A549 (cell line): ENCODE data around the gene EPB41L4B. TPM values are rescaled to one million over a fixed set of nuclear protein-coding genes. Genes with fewer than 3 reads are reported as not detected.

ENCODE experiments used
- ATAC-seq, 2 experiments: fragments of 200-7000 bp in 1 of 2; fragments of >200 bp in 1 of 2; cut with Nextera tagmentation in 1 of 2; cut with Tn5 transposase in 1 of 2; 3 replicates each; pipeline versions ENCODE4 v1.8.0 to v1.9.1; 2018 to 2020; ENCODE audit warnings: mild to moderate bottlenecking in 1 of 2, moderate library complexity in 1 of 2
- CTCF ChIA-PET: fragments of 300-600 bp; sonication (Branson Sonifier 250); formaldehyde crosslinking; extraction: SDS; loops from one replicate; lab custom pipeline; 2021; ENCODE audit warnings: antibody characterized with exemption, inconsistent platforms; lab: Yijun Ruan, JAX
- POLR2A ChIA-PET: fragments of 350-600 bp; formaldehyde crosslinking; extraction: SDS; loops from one replicate; lab custom pipeline; 2021; ENCODE audit warnings: antibody characterized with exemption, inconsistent platforms; lab: Yijun Ruan, JAX
- DNase-seq, 2 experiments: peaks; one replicate each; pipeline versions ENCODE4 v3.0.0 to v3.0.0-alpha.2; 2011 to 2016; ENCODE audit warnings: low read depth in 1 of 2, low spot score in 1 of 2
- FAIRE-seq: peaks from 2 replicates; lab custom pipeline; 2011; peaks lifted over from hg19 to GRCh38; lab: Jason Lieb, UNC
- H3K27ac ChIP-seq, 2 experiments: fragments of >200 bp; sonication (Bioruptor Twin); formaldehyde crosslinking; 3 replicates each; pipeline ENCODE4 v1.5.1; 2016 to 2017
- H3K4me1 ChIP-seq: fragments of >200 bp; sonication (Bioruptor Twin); formaldehyde crosslinking; 3 replicates; pipeline ENCODE4 v1.6.1; 2016
- H3K4me2 ChIP-seq: fragments of >200 bp; sonication (Bioruptor Twin); formaldehyde crosslinking; 3 replicates; pipeline ENCODE4 v1.6.1; 2016
- H3K4me3 ChIP-seq: fragments of >200 bp; sonication (Bioruptor Twin); formaldehyde crosslinking; 3 replicates; pipeline ENCODE4 v1.5.1; 2016
- H3K9me3 ChIP-seq: fragments of >200 bp; sonication (Bioruptor Twin); formaldehyde crosslinking; 3 replicates; pipeline ENCODE4 v1.6.1; 2016
- CBX2 ChIP-seq: fragments of 200-600 bp; sonication (generic); IDR thresholded peaks from 2 replicates; pipeline ENCODE4 v1.6.1; 2016; ENCODE audit warnings: low read depth, mild to moderate bottlenecking, borderline replicate concordance
- CBX8 ChIP-seq: fragments of 200-600 bp; sonication (generic); IDR thresholded peaks from 2 replicates; pipeline ENCODE4 v1.6.1; 2016
- CEBPB ChIP-seq, 2 experiments: fragments of >200 bp in 1 of 2; sonication (Bioruptor Twin) in 1 of 2; formaldehyde crosslinking in 1 of 2; IDR thresholded peaks; 2 replicates each; pipeline ENCODE4 v1.6.1; 2012 to 2016
- CHD4 ChIP-seq: fragments of 200-600 bp; sonication (generic); IDR thresholded peaks from 2 replicates; pipeline ENCODE4 v1.6.1; 2016; ENCODE audit warnings: antibody characterized with exemption, mild to moderate bottlenecking, borderline replicate concordance
- EHMT2 ChIP-seq: fragments of 200-600 bp; sonication (generic); IDR thresholded peaks from 2 replicates; pipeline ENCODE4 v1.6.1; 2016; ENCODE audit warnings: antibody characterized with exemption, low read depth, mild to moderate bottlenecking, moderate library complexity
- EP300 ChIP-seq, 2 experiments: fragments of >200 bp; sonication (Bioruptor Twin); formaldehyde crosslinking; IDR thresholded peaks; 2 replicates in 1 of 2; 3 replicates in 1 of 2; pipeline ENCODE4 v1.6.1; 2016 to 2017
- FOSL2 ChIP-seq, 2 experiments: fragments of 450-650 bp in 1 of 2; fragments of >200 bp in 1 of 2; sonication (Bioruptor Twin) in 1 of 2; formaldehyde crosslinking; IDR thresholded peaks; 2 replicates each; pipeline versions ENCODE4 v1.5.0 to v1.6.1; 2016 to 2020; ENCODE audit warnings: mild to moderate bottlenecking in 1 of 2, moderate library complexity in 1 of 2
- GATA3 ChIP-seq: IDR thresholded peaks from 2 replicates; pipeline ENCODE4 v1.6.1; 2012; ENCODE audit warnings: borderline replicate concordance
- HOXB13 ChIP-seq: fragments of 250-450 bp; sonication (Bioruptor Pico); IDR thresholded peaks from 2 replicates; pipeline ENCODE4 v1.5.0; 2020; ENCODE audit warnings: low read depth, mild to moderate bottlenecking, moderate library complexity
- HOXB5 ChIP-seq: fragments of 250-450 bp; sonication (Bioruptor Pico); IDR thresholded peaks from 2 replicates; pipeline ENCODE4 v1.5.0; 2020; ENCODE audit warnings: mild to moderate bottlenecking, moderate library complexity
- JUN ChIP-seq, 2 experiments: fragments of >200 bp; sonication (Bioruptor Twin); formaldehyde crosslinking; IDR thresholded peaks; 2 replicates in 1 of 2; 3 replicates in 1 of 2; pipeline ENCODE4 v1.6.1; 2016 to 2017
- JUNB ChIP-seq: fragments of >200 bp; sonication (Bioruptor Twin); formaldehyde crosslinking; IDR thresholded peaks from 2 replicates; pipeline ENCODE4 v1.6.1; 2016
- KDM1A ChIP-seq: fragments of 200-600 bp; sonication (generic); IDR thresholded peaks from 2 replicates; pipeline ENCODE4 v1.6.1; 2016; ENCODE audit warnings: low read depth, mild to moderate bottlenecking
- MAFK ChIP-seq: fragments of 450-650 bp; IDR thresholded peaks from 2 replicates; pipeline ENCODE4 v1.6.1; 2014; ENCODE audit not compliant: partially characterized antibody
- MYC ChIP-seq: IDR thresholded peaks from 2 replicates; pipeline ENCODE4 v1.6.1; 2012; ENCODE audit warnings: mild to moderate bottlenecking, inconsistent platforms, low read length, improper control_type of control experiment, borderline replicate concordance
- NFE2L2 ChIP-seq: fragments of 150-350 bp; conservative IDR thresholded peaks from 2 replicates; pipeline ENCODE4 v1.6.1; 2014; ENCODE audit warnings: low read length
- NPAS2 ChIP-seq: fragments of 250-450 bp; sonication (Bioruptor Pico); IDR thresholded peaks from 2 replicates; pipeline ENCODE4 v1.8.0; 2022; ENCODE audit warnings: mild to moderate bottlenecking, moderate library complexity, borderline replicate concordance
- RAD21 ChIP-seq, 2 experiments: fragments of >200 bp in 1 of 2; sonication (Bioruptor Twin) in 1 of 2; formaldehyde crosslinking in 1 of 2; IDR thresholded peaks in 1 of 2; conservative IDR thresholded peaks in 1 of 2; 2 replicates in 1 of 2; 3 replicates in 1 of 2; pipeline ENCODE4 v1.6.1; 2012 to 2018; ENCODE audit warnings: inconsistent platforms in 1 of 2
- RNF2 ChIP-seq: fragments of 200-600 bp; sonication (generic); IDR thresholded peaks from 2 replicates; pipeline ENCODE4 v1.6.1; 2016; ENCODE audit warnings: low read depth, mild to moderate bottlenecking, antibody characterized with exemption, moderate library complexity, borderline replicate concordance
- SREBF2 ChIP-seq: fragments of 450-650 bp; IDR thresholded peaks from 2 replicates; pipeline ENCODE4 v1.6.1; 2014; ENCODE audit warnings: mild to moderate bottlenecking, moderate library complexity
- TFCP2L1 ChIP-seq: fragments of 250-450 bp; sonication (Bioruptor Pico); IDR thresholded peaks from 2 replicates; pipeline ENCODE4 v1.5.0; 2021; ENCODE audit warnings: mild to moderate bottlenecking
- ZC3H11A ChIP-seq: fragments of 450-650 bp; IDR thresholded peaks from 2 replicates; pipeline ENCODE4 v1.6.1; 2014; ENCODE audit warnings: antibody characterized with exemption, mild to moderate bottlenecking
- ZFP36 ChIP-seq: fragments of 450-650 bp; IDR thresholded peaks from 2 replicates; pipeline ENCODE4 v1.6.1; 2014; ENCODE audit warnings: borderline replicate concordance; ENCODE audit not compliant: partially characterized antibody
- ZSCAN20 ChIP-seq: fragments of 250-450 bp; sonication (Bioruptor Pico); IDR thresholded peaks from 2 replicates; pipeline ENCODE4 v1.8.0; 2022; ENCODE audit warnings: mild to moderate bottlenecking, moderate library complexity
- WGBS: methylation state at CpG from one replicate; pipeline ENCODE4 v1.1.6; 2017; ENCODE audit errors: missing lambda C conversion rate; 5-methylcytosine and 5-hydroxymethylcytosine counted together
- polyA plus RNA-seq, 4 experiments: library from polyadenylated mRNA; depleted of rRNA in 3 of 4; stranded (reverse); fragments of >200 nt; fragmentation: RNase III in 1 of 4; extraction: RNeasy Plus Mini Kit Qiagen cat#74134 plus additional on column Dnase treatment in 1 of 4; gene quantifications; 2 replicates in 3 of 4; 3 replicates in 1 of 4; pipeline ENCODE4 v1.2.3, GENCODE V29; 2011 to 2017
- TF ChIP-seq, protein P1 (sequence below): fragments of >200 bp; sonication (Bioruptor Twin); formaldehyde crosslinking; IDR thresholded peaks from 3 replicates; pipeline ENCODE4 v1.6.1; 2016
- TF ChIP-seq, protein P2 (sequence below): IDR thresholded peaks from 2 replicates; pipeline ENCODE4 v1.6.1; 2012; ENCODE audit warnings: low read depth, borderline replicate concordance
- TF ChIP-seq, protein P3 (sequence below): IDR thresholded peaks from 2 replicates; pipeline ENCODE4 v1.6.1; 2012
- TF ChIP-seq, protein P4 (sequence below): fragments of >200 bp; sonication (Bioruptor Twin); formaldehyde crosslinking; IDR thresholded peaks from 2 replicates; pipeline ENCODE4 v1.6.1; 2016
- TF ChIP-seq, protein P5 (sequence below): fragments of 150-350 bp; IDR thresholded peaks from 2 replicates; pipeline ENCODE4 v1.6.1; 2014; ENCODE audit warnings: low read depth, mild to moderate bottlenecking, low read length
- TF ChIP-seq, protein P6 (sequence below): fragments of 250-450 bp; sonication (Bioruptor Pico); IDR thresholded peaks from 2 replicates; pipeline ENCODE4 v1.5.0; 2020; ENCODE audit warnings: low read depth, mild to moderate bottlenecking, moderate library complexity

EPB41L4B gene
- polyA plus RNA-seq, 2 of the 4 experiments (the other 2 are of a cell fraction) = 7.9 to 22.0 TPM

DNA sequence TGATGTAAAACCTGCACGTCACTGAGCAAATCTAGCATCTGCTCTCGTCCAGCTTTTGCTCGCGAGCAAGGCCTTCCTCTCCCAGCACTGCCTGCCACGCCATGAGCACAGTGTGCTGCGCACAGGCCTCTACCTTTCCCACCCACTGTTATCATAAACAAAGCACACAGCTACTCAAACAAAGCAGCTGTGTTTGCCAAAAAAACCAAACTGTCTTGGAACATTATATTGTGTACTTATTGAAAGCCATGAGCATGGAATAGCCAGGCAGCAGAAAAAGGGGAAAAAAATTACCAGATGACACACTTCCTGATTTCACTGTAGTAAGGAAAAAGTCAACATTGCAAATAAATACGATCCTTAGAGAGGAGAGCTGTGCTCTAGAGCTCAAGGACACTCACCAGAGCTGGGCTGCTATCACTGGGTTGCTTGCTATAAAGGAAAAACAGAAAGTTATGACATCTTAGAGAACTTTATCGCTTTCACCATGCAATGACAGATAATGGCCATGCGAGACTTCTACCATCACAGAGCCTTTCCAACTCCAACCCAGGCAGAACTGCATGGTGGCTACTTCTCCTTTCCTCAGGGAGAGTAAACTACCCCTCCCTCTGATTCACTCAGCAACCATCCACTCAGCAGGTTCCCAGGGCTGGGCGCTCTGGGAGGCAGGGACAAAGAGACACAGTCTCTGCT, 69.6 kb downstream of the EPB41L4B start:
- ATAC-seq (peak; percentile 78 to 86), DNase-seq (peak; percentile 72 to 83), FAIRE-seq (peak; percentile 98)
- H3K27ac ChIP-seq = peak overlapping the region; percentile 82 to 88
- TF ChIP-seq, protein P1, sequence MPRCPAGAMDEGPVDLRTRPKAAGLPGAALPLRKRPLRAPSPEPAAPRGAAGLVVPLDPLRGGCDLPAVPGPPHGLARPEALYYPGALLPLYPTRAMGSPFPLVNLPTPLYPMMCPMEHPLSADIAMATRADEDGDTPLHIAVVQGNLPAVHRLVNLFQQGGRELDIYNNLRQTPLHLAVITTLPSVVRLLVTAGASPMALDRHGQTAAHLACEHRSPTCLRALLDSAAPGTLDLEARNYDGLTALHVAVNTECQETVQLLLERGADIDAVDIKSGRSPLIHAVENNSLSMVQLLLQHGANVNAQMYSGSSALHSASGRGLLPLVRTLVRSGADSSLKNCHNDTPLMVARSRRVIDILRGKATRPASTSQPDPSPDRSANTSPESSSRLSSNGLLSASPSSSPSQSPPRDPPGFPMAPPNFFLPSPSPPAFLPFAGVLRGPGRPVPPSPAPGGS = no peak
- TF ChIP-seq CBX2 (no peak), ZFP36 (no peak), RAD21 (conservative IDR thresholded peaks at IDR 0.05 in 1 of 2, IDR thresholded peaks at IDR 0.05 in 1 of 2) (peak in 1 of 2 experiments; percentile 21; a peak in 2 of 5 replicates), MAFK (peak; percentile 81), JUNB (peak; percentile 61; the same call in 1 of the 2 replicates), TFCP2L1 (CRISPR knock-in tag) (no peak), EHMT2 (no peak), HOXB13 (0 out of 2 replicates have a peak, but pooled peaks have one; percentile 25), CEBPB (IDR thresholded peaks at IDR 0.05) (no peak), NPAS2 (CRISPR knock-in tag) (no peak), CBX8 (no peak), FOSL2 (IDR thresholded peaks at IDR 0.05) (no peak), FOSL2 (CRISPR knock-in tag; IDR thresholded peaks at IDR 0.05) (peak; percentile 65), SREBF2 (no peak), JUN (IDR thresholded peaks at IDR 0.05) (0 out of 5 replicates have a peak, but pooled peaks of 1 of the 2 experiments have one; percentile 44), EP300 (IDR thresholded peaks at IDR 0.05) (peak; percentile 13 to 53; a peak in 2 of 5 replicates), NFE2L2 (no peak), ZSCAN20 (peak; percentile 70; the same call in 1 of the 2 replicates), RNF2 (no peak), MYC (no peak), CHD4 (no peak), HOXB5 (CRISPR knock-in tag) (no peak), KDM1A (no peak), ZC3H11A (no peak), GATA3 (peak; percentile 32; the same call in 1 of the 2 replicates)
- TF ChIP-seq, protein P2, sequence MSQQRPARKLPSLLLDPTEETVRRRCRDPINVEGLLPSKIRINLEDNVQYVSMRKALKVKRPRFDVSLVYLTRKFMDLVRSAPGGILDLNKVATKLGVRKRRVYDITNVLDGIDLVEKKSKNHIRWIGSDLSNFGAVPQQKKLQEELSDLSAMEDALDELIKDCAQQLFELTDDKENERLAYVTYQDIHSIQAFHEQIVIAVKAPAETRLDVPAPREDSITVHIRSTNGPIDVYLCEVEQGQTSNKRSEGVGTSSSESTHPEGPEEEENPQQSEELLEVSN = peak; percentile 65; the same call in 1 of the 2 replicates
- TF ChIP-seq, protein P3, sequence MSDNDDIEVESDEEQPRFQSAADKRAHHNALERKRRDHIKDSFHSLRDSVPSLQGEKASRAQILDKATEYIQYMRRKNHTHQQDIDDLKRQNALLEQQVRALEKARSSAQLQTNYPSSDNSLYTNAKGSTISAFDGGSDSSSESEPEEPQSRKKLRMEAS = peak; percentile 82
- TF ChIP-seq, protein P4, sequence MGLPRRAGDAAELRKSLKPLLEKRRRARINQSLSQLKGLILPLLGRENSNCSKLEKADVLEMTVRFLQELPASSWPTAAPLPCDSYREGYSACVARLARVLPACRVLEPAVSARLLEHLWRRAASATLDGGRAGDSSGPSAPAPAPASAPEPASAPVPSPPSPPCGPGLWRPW = no peak
- TF ChIP-seq, protein P5, sequence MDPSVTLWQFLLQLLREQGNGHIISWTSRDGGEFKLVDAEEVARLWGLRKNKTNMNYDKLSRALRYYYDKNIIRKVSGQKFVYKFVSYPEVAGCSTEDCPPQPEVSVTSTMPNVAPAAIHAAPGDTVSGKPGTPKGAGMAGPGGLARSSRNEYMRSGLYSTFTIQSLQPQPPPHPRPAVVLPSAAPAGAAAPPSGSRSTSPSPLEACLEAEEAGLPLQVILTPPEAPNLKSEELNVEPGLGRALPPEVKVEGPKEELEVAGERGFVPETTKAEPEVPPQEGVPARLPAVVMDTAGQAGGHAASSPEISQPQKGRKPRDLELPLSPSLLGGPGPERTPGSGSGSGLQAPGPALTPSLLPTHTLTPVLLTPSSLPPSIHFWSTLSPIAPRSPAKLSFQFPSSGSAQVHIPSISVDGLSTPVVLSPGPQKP = no peak
- TF ChIP-seq, protein P6, sequence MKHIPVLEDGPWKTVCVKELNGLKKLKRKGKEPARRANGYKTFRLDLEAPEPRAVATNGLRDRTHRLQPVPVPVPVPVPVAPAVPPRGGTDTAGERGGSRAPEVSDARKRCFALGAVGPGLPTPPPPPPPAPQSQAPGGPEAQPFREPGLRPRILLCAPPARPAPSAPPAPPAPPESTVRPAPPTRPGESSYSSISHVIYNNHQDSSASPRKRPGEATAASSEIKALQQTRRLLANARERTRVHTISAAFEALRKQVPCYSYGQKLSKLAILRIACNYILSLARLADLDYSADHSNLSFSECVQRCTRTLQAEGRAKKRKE (CRISPR knock-in tag) = peak; percentile 86; the same call in 1 of the 2 replicates
- no peak overlapping the region for H3K4me3 ChIP-seq
- H3K4me1 ChIP-seq = peaks cover 77% of the 10 kb centered on the region
- WGBS = 9% methylated on average over 10 of the region's 10 CpGs
- peak overlapping the region; percentile 64 for H3K4me2 ChIP-seq
- POLR2A ChIA-PET = interaction anchor here (1.4 to 1.9 kb wide), 2 partner anchors 56 to 65 kb away, joined by 3 to 7 read pairs; no protein-coding TSS in a partner anchor
- H3K9me3 ChIP-seq = no peaks in the 10 kb centered on the region
- CTCF ChIA-PET = interaction anchor here (0.7 to 3.6 kb wide), 11 partner anchors 16 to 172 kb away, joined by 3 to 22 read pairs (median 3); no protein-coding TSS in a partner anchor
